K562 (cell line): ENCODE results near the gene KDM2A. TPM values are rescaled to one million over a fixed set of nuclear protein-coding genes. Genes with fewer than 3 reads are reported as not detected.
A peak's percentile ranks its signal among the peaks of the same experiment; 100 is the strongest.

Experiments
- CXXC5 ChIP-seq: fragments of 250-450 bp; sonication (Bioruptor Pico); IDR thresholded peaks from 2 replicates; pipeline ENCODE4 v1.8.0; 2022; ENCODE audit warnings: inconsistent platforms, mild to moderate bottlenecking, moderate library complexity
- DACH1 ChIP-seq: fragments of 450-650 bp; IDR thresholded peaks from 2 replicates; pipeline ENCODE4 v1.6.1; 2018; ENCODE audit not compliant: partially characterized antibody
- MEIS2 ChIP-seq: fragments of 450-650 bp; IDR thresholded peaks from 2 replicates; pipeline ENCODE4 v1.6.1; 2014; ENCODE audit warnings: mild to moderate bottlenecking; ENCODE audit not compliant: partially characterized antibody
- NONO ChIP-seq, 2 experiments: fragments of 200-400 bp in 1 of 2; fragments of 450-650 bp in 1 of 2; formaldehyde crosslinking in 1 of 2; IDR thresholded peaks; 2 replicates each; pipeline ENCODE4 v1.6.1; 2017; ENCODE audit warnings: low read depth in 2 of 2, mild to moderate bottlenecking in 2 of 2, moderate library complexity in 2 of 2, low read length in 1 of 2
- NR2F6 ChIP-seq: fragments of 450-650 bp; formaldehyde crosslinking; IDR thresholded peaks from 2 replicates; pipeline ENCODE4 v1.4.0; 2020; ENCODE audit warnings: mild to moderate bottlenecking
- NUFIP1 ChIP-seq: fragments of 450-650 bp; IDR thresholded peaks from 2 replicates; pipeline ENCODE4 v1.6.1; 2018; ENCODE audit not compliant: partially characterized antibody
- PHF20 ChIP-seq: fragments of 450-650 bp; IDR thresholded peaks from 2 replicates; pipeline ENCODE4 v1.6.1; 2018; ENCODE audit not compliant: partially characterized antibody
- RAD51 ChIP-seq: fragments of 450-650 bp; IDR thresholded peaks from 2 replicates; pipeline ENCODE4 v1.7.1; 2016; ENCODE audit warnings: low read depth, mild to moderate bottlenecking, borderline replicate concordance
- SMARCE1 ChIP-seq: fragments of 450-650 bp; IDR thresholded peaks from 2 replicates; pipeline ENCODE4 v1.7.1; 2016; ENCODE audit warnings: mild to moderate bottlenecking
- SMC3 ChIP-seq: conservative IDR thresholded peaks from 2 replicates; pipeline ENCODE4 v1.6.1; 2011; ENCODE audit warnings: low read depth, low read length, improper control_type of control experiment; ENCODE audit not compliant: insufficient read depth
- TBL1XR1 ChIP-seq, 2 experiments: IDR thresholded peaks; 2 replicates each; pipeline ENCODE4 v1.6.1; 2012; ENCODE audit warnings: improper control_type of control experiment in 2 of 2, low read length in 2 of 2, mild to moderate bottlenecking in 1 of 2
- TBP ChIP-seq: optimal IDR thresholded peaks from 2 replicates; pipeline ENCODE3; 2011; ENCODE audit warnings: low read depth, low read length, improper control_type of control experiment
- TCF7L2 ChIP-seq: fragments of 150-350 bp; IDR thresholded peaks from 2 replicates; pipeline ENCODE4 v1.6.1; 2016; ENCODE audit warnings: low read depth, mild to moderate bottlenecking, low read length, moderate library complexity
- ZC3H4 ChIP-seq: sonication (generic); formaldehyde crosslinking; IDR thresholded peaks from 2 replicates; pipeline ENCODE4 v1.9.0; 2021; ENCODE audit warnings: missing genetic modification reagents, borderline replicate concordance
- ZNF12 ChIP-seq: sonication (generic); formaldehyde crosslinking; IDR thresholded peaks from 2 replicates; pipeline ENCODE4 v1.4.0; 2020; ENCODE audit warnings: mild to moderate bottlenecking, missing genetic modification reagents
- ZNF232 ChIP-seq: sonication (generic); formaldehyde crosslinking; IDR thresholded peaks from 2 replicates; pipeline ENCODE4 v1.8.0; 2022; ENCODE audit warnings: mild to moderate bottlenecking, missing genetic modification reagents
- ZNF583 ChIP-seq: fragments of 250-450 bp; sonication (Bioruptor Pico); IDR thresholded peaks from 2 replicates; pipeline ENCODE4 v1.4.0; 2020
- ZNF639 ChIP-seq, 2 experiments: fragments of 200-800 bp in 1 of 2; sonication (Bioruptor generic) in 1 of 2; sonication (generic) in 1 of 2; formaldehyde crosslinking in 1 of 2; IDR thresholded peaks in 1 of 2; conservative IDR thresholded peaks in 1 of 2; 2 replicates each; pipeline versions ENCODE4 v1.5.0 to v1.6.1; 2016 to 2020; ENCODE audit warnings: missing compliant biosample characterization in 1 of 2, missing genetic modification characterization in 1 of 2, missing genetic modification reagents in 1 of 2
- ZNF644 ChIP-seq: fragments of 200-800 bp; sonication (Bioruptor generic); IDR thresholded peaks from 2 replicates; pipeline ENCODE4 v1.6.1; 2016; ENCODE audit warnings: low read depth, missing genetic modification characterization, missing compliant biosample characterization
- polyA plus RNA-seq, 8 experiments: library from polyadenylated mRNA; depleted of rRNA in 4 of 8; stranded (reverse) in 5 of 8; unstranded in 3 of 8; fragments of >200 nt; fragmentation: Nextera tagmentation in 2 of 8; fragmentation: Illumina TruSeq in 1 of 8; extraction: Ambion mirVana in 2 of 8; extraction: Trizol in 1 of 8; gene quantifications; 2 replicates each; pipeline versions ENCODE4 v1.2.1 to v1.2.3, GENCODE V29; 2011 to 2014; ENCODE audit warnings: inconsistent platforms in 1 of 8, missing spikeins in 1 of 8
- total RNA-seq, 7 experiments: library from RNA; depleted of rRNA in 6 of 7; stranded (reverse); fragments of >200 nt in 6 of 7; fragmentation: Illumina TruSeq in 2 of 7; extraction: Trizol in 2 of 7; gene quantifications; 2 replicates each; pipeline versions ENCODE4 v1.2.1 to v1.2.3, GENCODE V29; 2011 to 2021; ENCODE audit warnings: low replicate concordance in 1 of 7
- TF ChIP-seq, protein P1 (sequence below): fragments of 250-450 bp; sonication (Bioruptor Pico); IDR thresholded peaks from 2 replicates; pipeline ENCODE4 v1.4.0; 2020; ENCODE audit warnings: borderline replicate concordance
- TF ChIP-seq, protein P2 (sequence below): IDR thresholded peaks from 2 replicates; pipeline ENCODE4 v1.6.1; 2012; ENCODE audit warnings: low read depth, low read length, improper control_type of control experiment, borderline replicate concordance
- TF ChIP-seq, protein P3 (sequence below): fragments of 450-650 bp; formaldehyde crosslinking; conservative IDR thresholded peaks from 2 replicates; pipeline ENCODE4 v1.4.0; 2022; ENCODE audit warnings: mild to moderate bottlenecking, missing genetic modification characterization

KDM2A gene
- total and polyA plus RNA-seq, 9 of the 15 experiments (the other 6 are each of a cell fraction or from before 2014, with no cell fraction given), result 5.0 to 39.3 (median 21.3) TPM

DNA sequence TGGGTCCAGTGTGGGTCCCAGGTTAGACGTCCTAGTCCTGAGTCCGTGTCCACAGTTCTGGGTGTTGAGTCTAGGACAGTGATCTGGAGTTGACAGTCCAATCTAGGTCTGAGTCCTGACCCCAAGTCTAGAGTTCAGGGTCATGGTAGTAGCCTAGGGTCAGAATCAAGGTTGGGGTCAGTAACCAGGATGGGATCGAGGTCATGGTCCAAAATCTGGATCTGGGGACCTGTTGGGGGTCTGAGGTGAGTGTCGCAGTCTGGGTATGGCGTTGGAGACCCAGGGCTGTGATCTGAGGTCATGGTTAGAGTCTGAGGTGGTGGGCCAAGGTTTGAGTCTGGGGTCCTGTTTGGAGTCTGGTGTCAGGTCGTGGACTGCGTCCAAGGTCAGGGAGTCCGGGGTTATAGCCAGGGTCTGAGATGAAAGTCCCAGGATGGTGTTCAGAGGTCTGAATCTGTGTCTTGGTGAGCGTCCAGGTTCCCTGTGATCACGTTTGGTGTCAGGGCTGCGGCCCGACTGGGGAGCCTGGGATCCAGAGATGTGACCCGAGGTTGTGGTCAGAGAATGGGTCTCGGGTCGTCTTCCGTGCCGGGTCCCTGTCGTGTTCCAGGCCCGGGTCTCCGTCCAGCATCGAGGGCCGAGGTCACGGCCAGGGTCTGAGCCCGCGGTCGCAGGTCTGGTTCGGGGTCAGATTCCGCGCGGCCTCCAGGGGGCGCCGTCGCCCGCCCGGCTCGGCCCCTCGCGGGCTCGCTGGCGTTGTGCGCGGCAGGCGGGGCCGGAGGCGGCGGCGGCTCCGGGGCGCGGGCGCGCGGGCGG lies 146.8 kb downstream of the KDM2A start (continued):
- no peak for TF ChIP-seq TBL1XR1 (IDR thresholded peaks at IDR 0.05; ENCODE audit: low read length in 2 of 2)
- TF ChIP-seq SMARCE1, result no peak
- TF ChIP-seq RAD51, result no peak
- no peak for TF ChIP-seq TBP
- no peak for TF ChIP-seq TCF7L2
- no peak for TF ChIP-seq NR2F6
- TF ChIP-seq, protein P1, sequence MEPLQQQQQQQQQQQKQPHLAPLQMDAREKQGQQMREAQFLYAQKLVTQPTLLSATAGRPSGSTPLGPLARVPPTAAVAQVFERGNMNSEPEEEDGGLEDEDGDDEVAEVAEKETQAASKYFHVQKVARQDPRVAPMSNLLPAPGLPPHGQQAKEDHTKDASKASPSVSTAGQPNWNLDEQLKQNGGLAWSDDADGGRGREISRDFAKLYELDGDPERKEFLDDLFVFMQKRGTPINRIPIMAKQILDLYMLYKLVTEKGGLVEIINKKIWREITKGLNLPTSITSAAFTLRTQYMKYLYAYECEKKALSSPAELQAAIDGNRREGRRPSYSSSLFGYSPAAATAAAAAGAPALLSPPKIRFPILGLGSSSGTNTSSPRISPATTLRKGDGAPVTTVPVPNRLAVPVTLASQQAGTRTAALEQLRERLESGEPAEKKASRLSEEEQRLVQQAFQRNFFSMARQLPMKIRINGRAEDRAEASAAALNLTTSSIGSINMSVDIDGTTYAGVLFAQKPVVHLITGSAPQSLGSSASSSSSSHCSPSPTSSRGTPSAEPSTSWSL (CRISPR knock-in tag), result 0 out of 2 replicates have a peak, but pooled peaks have one; percentile 40
- TF ChIP-seq ZNF644 (tag), result peak; percentile 53; the same call in 1 of the 2 replicates
- TF ChIP-seq ZNF639 (CRISPR knock-in tag; conservative IDR thresholded peaks at IDR 0.05 in 1 of 2, IDR thresholded peaks at IDR 0.05 in 1 of 2), result 0 out of 4 replicates have a peak, but pooled peaks of 1 of the 2 experiments have one; percentile 80
- no peak; the same call in 1 of the 2 replicates for TF ChIP-seq ZNF583 (CRISPR knock-in tag)
- TF ChIP-seq DACH1, result no peak
- TF ChIP-seq, protein P2, sequence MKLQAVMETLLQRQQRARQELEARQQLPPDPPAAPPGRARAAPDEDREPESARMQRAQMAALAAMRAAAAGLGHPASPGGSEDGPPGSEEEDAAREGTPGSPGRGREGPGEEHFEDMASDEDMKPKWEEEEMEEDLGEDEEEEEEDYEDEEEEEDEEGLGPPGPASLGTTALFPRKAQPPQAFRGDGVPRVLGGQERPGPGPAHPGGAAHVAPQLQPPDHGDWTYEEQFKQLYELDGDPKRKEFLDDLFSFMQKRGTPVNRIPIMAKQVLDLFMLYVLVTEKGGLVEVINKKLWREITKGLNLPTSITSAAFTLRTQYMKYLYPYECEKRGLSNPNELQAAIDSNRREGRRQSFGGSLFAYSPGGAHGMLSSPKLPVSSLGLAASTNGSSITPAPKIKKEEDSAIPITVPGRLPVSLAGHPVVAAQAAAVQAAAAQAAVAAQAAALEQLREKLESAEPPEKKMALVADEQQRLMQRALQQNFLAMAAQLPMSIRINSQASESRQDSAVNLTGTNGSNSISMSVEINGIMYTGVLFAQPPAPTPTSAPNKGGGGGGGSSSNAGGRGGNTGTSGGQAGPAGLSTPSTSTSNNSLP, result no peak
- no peak for TF ChIP-seq PHF20
- TF ChIP-seq MEIS2, result no peak
- no peak for TF ChIP-seq NUFIP1
- no peak for TF ChIP-seq ZC3H4 (CRISPR knock-in tag)
- TF ChIP-seq, protein P3, sequence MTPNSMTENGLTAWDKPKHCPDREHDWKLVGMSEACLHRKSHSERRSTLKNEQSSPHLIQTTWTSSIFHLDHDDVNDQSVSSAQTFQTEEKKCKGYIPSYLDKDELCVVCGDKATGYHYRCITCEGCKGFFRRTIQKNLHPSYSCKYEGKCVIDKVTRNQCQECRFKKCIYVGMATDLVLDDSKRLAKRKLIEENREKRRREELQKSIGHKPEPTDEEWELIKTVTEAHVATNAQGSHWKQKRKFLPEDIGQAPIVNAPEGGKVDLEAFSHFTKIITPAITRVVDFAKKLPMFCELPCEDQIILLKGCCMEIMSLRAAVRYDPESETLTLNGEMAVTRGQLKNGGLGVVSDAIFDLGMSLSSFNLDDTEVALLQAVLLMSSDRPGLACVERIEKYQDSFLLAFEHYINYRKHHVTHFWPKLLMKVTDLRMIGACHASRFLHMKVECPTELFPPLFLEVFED (CRISPR knock-in tag), result no peak
- TF ChIP-seq ZNF12 (CRISPR knock-in tag), result no peak
- no peak for TF ChIP-seq ZNF232 (CRISPR knock-in tag)
- TF ChIP-seq NONO (IDR thresholded peaks at IDR 0.05; ENCODE audit: low read depth in 2 of 2, low read length in 1 of 2), result no peak
- peak; percentile 71 for TF ChIP-seq SMC3
- TF ChIP-seq CXXC5 (CRISPR knock-in tag), result peak; percentile 65
